H1 (cell line): ENCODE results near the gene KCTD21. TPM values are rescaled to one million over a fixed set of nuclear protein-coding genes. Genes with fewer than 3 reads are reported as not detected.

Source experiments
- ATF2 ChIP-seq: IDR thresholded peaks from 2 replicates; pipeline ENCODE4 v1.6.1; 2012; ENCODE audit warnings: low read length, inconsistent platforms
- EP300 ChIP-seq, 2 experiments: IDR thresholded peaks; 1 replicate in 1 of 2; 2 replicates in 1 of 2; pipeline ENCODE4 v1.6.1; 2011 to 2012; ENCODE audit warnings: low read depth in 2 of 2, low read length in 2 of 2, mild to moderate bottlenecking in 2 of 2, borderline replicate concordance in 1 of 2, inconsistent platforms in 1 of 2, moderate library complexity in 1 of 2
- NANOG ChIP-seq: IDR thresholded peaks from 2 replicates; pipeline ENCODE4 v1.6.1; 2011; ENCODE audit warnings: low read length, low read depth, mild to moderate bottlenecking, inconsistent platforms; ENCODE audit not compliant: insufficient read depth, poor library complexity, severe bottlenecking
- POU5F1 ChIP-seq: IDR thresholded peaks from 2 replicates; pipeline ENCODE4 v1.6.1; 2011; ENCODE audit warnings: low read depth, mild to moderate bottlenecking, low read length, moderate library complexity
- polyA plus RNA-seq, 7 experiments: library from polyadenylated mRNA; depleted of rRNA in 3 of 7; stranded (reverse) in 5 of 7; unstranded in 2 of 7; fragments of >200 nt in 5 of 7; fragments of 200-250 nt in 2 of 7; gene quantifications; 1 replicate in 5 of 7; 2 replicates in 1 of 7; 4 replicates in 1 of 7; pipeline versions ENCODE4 v1.2.1 to v1.2.3, GENCODE V29; 2011 to 2013; ENCODE audit warnings: missing spikeins in 2 of 7, mixed read lengths in 2 of 7
- total RNA-seq: library from RNA; stranded (reverse); fragmentation: NEBNext Ultra II Directional; extraction: Animal tissue kit (Norgen Biotek cat#: 25700); gene quantifications from 2 replicates; pipeline ENCODE4 v1.2.1, GENCODE V29; 2021

The KCTD21 gene
- total and polyA plus RNA-seq, 2 of the 8 experiments (the other 6 are each of a cell fraction or from before 2014, with no cell fraction given), result 3.2 to 4.1 TPM

GRCh38 chr11:78201096-78201818 is 12.8 kb upstream of the KCTD21 start (continued):
- no peak for TF ChIP-seq ATF2
- TF ChIP-seq POU5F1, result no peak
- no peak for TF ChIP-seq EP300 (IDR thresholded peaks at IDR 0.05; ENCODE audit: borderline replicate concordance in 1 of 2, low read depth in 2 of 2, low read length in 2 of 2)
- no peak for TF ChIP-seq NANOG
